Thoracic aorta (tissue), 2 donors: Measurements from ENCODE around the gene ORMDL3. TPM values are rescaled to one million over a fixed set of nuclear protein-coding genes. Genes with fewer than 3 reads are reported as not detected.

Source experiments
- ATAC-seq: fragments of 150-250 bp; one replicate; pipeline ENCODE4 v1.8.0; 2017; ENCODE audit warnings: low read depth; ENCODE audit not compliant: insufficient number of reproducible peaks, low FRiP score
- DNase-seq: peaks from one replicate; pipeline ENCODE4 v3.0.0-alpha.2; 2020; ENCODE audit warnings: low spot score
- H3K27ac ChIP-seq, 2 donors: fragments of 200-600 bp; sonication (generic); 1 replicate in 1 of 2; 2 replicates in 1 of 2; pipeline ENCODE4 v1.5.1; 2016; ENCODE audit warnings: mild to moderate bottlenecking in 2 of 2, moderate library complexity in 2 of 2
- H3K27me3 ChIP-seq: fragments of 200-600 bp; sonication (generic); replicated peaks from 2 replicates; pipeline ENCODE4 v1.6.0; 2016; ENCODE audit warnings: mild to moderate bottlenecking; ENCODE audit not compliant: insufficient read depth
- H3K36me3 ChIP-seq: fragments of 200-600 bp; sonication (generic); one replicate; pipeline ENCODE4 v1.5.1; 2016
- H3K4me1 ChIP-seq, 2 donors: fragments of 200-600 bp; sonication (generic); 1 replicate in 1 of 2; 2 replicates in 1 of 2; pipeline versions ENCODE4 v1.5.1 to v1.6.0; 2016; ENCODE audit warnings: low read depth in 2 of 2, mild to moderate bottlenecking in 1 of 2; ENCODE audit not compliant: control insufficient read depth in 1 of 2
- H3K4me3 ChIP-seq: fragments of 200-600 bp; sonication (generic); 2 replicates; pipeline ENCODE4 v1.5.1; 2016; ENCODE audit warnings: mild to moderate bottlenecking
- H3K9me3 ChIP-seq: fragments of 200-600 bp; sonication (generic); 2 replicates; pipeline ENCODE4 v1.5.1; 2016
- CTCF ChIP-seq: fragments of 200-600 bp; sonication (generic); IDR thresholded peaks from one replicate; pipeline ENCODE4 v1.5.1; 2019; ENCODE audit warnings: antibody characterized with exemption
- total RNA-seq, 2 donors: library from RNA; depleted of rRNA; stranded (reverse); fragments of >200 nt; gene quantifications; one replicate each; pipeline versions ENCODE4 v1.1.0 to v1.2.3, GENCODE V29; 2016

The ORMDL3 gene
- total RNA-seq, 2 donors from 2014 or later, result 43.3 to 64.0 TPM

GRCh38 chr17:39924691-39925055 lies 2.7 kb downstream of the ORMDL3 start:
- Histone ChIP-seq H3K9me3 (no peaks in the 10 kb centered on the region), H3K36me3 (peaks cover 27% of the 10 kb centered on the region), H3K27me3 (no peaks in the 10 kb centered on the region), H3K4me1 (peaks cover 12 to 41% of the 10 kb centered on the region in 2 donors), H3K27ac (no peak overlapping the region), H3K4me3 (no peak overlapping the region)
- no peak for TF ChIP-seq CTCF
- DNase-seq (no peak), ATAC-seq (no peak)

GRCh38 chr17:39923836-39924690 lies 3.3 kb downstream of the ORMDL3 start:
- Histone ChIP-seq H3K36me3 (peaks cover 31% of the 10 kb centered on the region), H3K27me3 (no peaks in the 10 kb centered on the region), H3K9me3 (no peaks in the 10 kb centered on the region), H3K4me3 (no peak overlapping the region), H3K4me1 (peaks cover 12 to 37% of the 10 kb centered on the region in 2 donors), H3K27ac (no peak overlapping the region)
- DNase-seq (no peak), ATAC-seq (no peak)
- TF ChIP-seq CTCF, result no peak

- H3K27me3 ChIP-seq, result no peaks in the 10 kb centered on the region
- no peak for TF ChIP-seq CTCF
- no peaks in the 10 kb centered on the region for H3K9me3 ChIP-seq
- H3K27ac ChIP-seq, result no peak overlapping the region
- no peak overlapping the region for H3K4me3 ChIP-seq
- peaks cover 7 to 28% of the 10 kb centered on the region in 2 donors for H3K4me1 ChIP-seq
- H3K36me3 ChIP-seq, result peaks cover 34% of the 10 kb centered on the region
- ATAC-seq, result no peak
- DNase-seq, result no peak
These were observed 4.2 kb downstream of the ORMDL3 start for GRCh38 chr17:39923230-39923629.

GRCh38 chr17:39922006-39922405 lies 5.4 kb downstream of the ORMDL3 start:
- ATAC-seq (no peak), DNase-seq (no peak)
- Histone ChIP-seq H3K27me3 (no peaks in the 10 kb centered on the region), H3K27ac (no peak overlapping the region), H3K9me3 (no peaks in the 10 kb centered on the region), H3K4me3 (no peak overlapping the region), H3K4me1 (peaks cover 7 to 24% of the 10 kb centered on the region in 2 donors), H3K36me3 (peaks cover 34% of the 10 kb centered on the region)
- no peak for TF ChIP-seq CTCF

GRCh38 chr17:39921323-39921722 lies 6.1 kb downstream of the ORMDL3 start:
- DNase-seq (no peak), ATAC-seq (no peak)
- H3K4me1 ChIP-seq, result peaks cover 2 to 18% of the 10 kb centered on the region in 2 donors
- H3K27ac ChIP-seq, result no peak overlapping the region
- H3K36me3 ChIP-seq, result peaks cover 34% of the 10 kb centered on the region
- H3K4me3 ChIP-seq, result no peak overlapping the region
- H3K27me3 ChIP-seq, result no peaks in the 10 kb centered on the region
- TF ChIP-seq CTCF, result no peak
- no peaks in the 10 kb centered on the region for H3K9me3 ChIP-seq
